HG03097 (cell line): ENCODE data around the gene SMARCB1.

Experiments used
- ATAC-seq: cut with Tn5 transposase; IDR thresholded peaks from one replicate; pipeline ENCODE4 v1.9.1; 2021; ENCODE audit not compliant: unreplicated experiment, low FRiP score

SMARCB1 gene

GRCh38 chr22:23779731-23780130 is 7.0 kb upstream of the SMARCB1 start:
- no peak for ATAC-seq

- ATAC-seq, result no peak
These were observed 6.5 kb upstream of the SMARCB1 start for GRCh38 chr22:23780146-23780748.

- no peak for ATAC-seq
These were observed 5.7 kb upstream of the SMARCB1 start for GRCh38 chr22:23781065-23781464.

DNA sequence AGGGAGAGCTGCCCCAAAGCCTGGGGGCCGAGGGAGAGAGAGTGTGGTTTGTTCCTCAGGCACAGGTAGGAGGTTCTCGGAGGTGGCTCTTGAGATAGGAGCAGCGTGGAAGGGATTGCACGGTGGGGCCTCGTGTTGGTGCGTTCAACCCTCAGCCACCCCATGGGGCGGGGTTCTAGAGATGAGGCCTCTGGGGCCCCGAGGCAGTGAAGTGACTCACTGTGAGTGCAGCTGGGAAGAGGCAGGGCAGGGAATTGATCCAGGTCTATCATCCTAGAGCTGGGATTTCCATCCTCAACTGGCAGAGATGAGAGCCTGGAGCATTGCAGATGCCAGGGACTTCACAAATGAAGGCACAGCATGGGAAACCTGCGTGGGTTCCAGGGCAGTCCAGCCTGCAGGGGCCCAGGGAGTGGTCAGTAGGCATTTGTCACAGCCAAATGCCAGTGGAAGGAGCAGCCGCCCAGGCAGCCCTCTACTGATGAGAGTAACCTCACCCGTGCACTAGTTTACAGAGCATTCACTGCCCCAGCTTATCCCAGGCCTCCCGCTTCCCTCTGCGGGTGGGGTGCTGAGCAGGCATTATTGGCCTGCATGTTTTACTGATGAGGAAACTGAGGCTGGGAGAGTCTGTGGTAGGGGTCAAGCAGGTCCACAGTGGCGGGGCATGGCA is 5.1 kb upstream of the SMARCB1 start:
- ATAC-seq, result no peak

GRCh38 chr22:23782252-23782651 is 4.5 kb upstream of the SMARCB1 start:
- no peak for ATAC-seq

- ATAC-seq, result no peak
These were observed 4.1 kb upstream of the SMARCB1 start for GRCh38 chr22:23782703-23783102.

GRCh38 chr22:23783265-23784150 is 3.3 kb upstream of the SMARCB1 start:
- no peak for ATAC-seq

- ATAC-seq, result no peak
These were observed 2.5 kb upstream of the SMARCB1 start for GRCh38 chr22:23784215-23784732.

GRCh38 chr22:23786261-23786710 is 480 bp upstream of the SMARCB1 start:
- ATAC-seq, result peak; percentile 5

DNA sequence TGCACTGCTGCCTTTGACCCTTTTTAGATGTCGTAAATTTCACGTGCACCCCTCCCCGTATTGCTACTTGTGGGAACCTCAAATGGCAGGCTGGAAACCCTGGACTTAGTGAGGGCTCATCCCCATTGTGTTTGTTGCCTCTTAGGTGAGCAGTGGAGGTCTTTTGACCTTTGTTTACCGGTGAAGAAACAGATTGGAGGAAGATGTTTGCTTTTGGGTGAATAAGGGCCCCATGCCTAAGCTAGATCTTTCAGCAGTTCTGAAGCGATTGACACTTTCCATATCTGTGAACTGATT is 782 bp downstream of the SMARCB1 start:
- peak; percentile 12 for ATAC-seq

GRCh38 chr22:23787910-23788309 is 1.1 kb downstream of the SMARCB1 start:
- ATAC-seq, result no peak

DNA sequence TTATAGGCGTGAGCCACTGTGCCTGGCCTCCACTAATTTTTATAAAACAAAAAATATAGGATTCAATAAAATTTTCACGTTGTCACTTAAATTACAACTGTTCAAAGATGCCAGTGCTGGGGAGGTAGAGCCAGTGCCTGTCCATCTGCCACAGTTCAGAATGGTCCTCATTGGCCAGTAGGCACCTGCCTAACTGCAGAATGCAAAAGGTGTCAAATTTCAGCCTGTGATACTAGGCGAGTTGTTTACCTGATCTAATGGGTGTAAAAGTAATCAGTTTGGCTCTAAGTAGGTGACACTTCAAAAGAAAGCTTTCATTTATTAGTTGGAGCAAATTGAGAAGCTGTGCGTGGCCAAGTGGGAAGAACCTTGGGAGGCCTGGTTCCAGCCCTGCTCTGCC is 2.4 kb downstream of the SMARCB1 start:
- ATAC-seq, result no peak

DNA sequence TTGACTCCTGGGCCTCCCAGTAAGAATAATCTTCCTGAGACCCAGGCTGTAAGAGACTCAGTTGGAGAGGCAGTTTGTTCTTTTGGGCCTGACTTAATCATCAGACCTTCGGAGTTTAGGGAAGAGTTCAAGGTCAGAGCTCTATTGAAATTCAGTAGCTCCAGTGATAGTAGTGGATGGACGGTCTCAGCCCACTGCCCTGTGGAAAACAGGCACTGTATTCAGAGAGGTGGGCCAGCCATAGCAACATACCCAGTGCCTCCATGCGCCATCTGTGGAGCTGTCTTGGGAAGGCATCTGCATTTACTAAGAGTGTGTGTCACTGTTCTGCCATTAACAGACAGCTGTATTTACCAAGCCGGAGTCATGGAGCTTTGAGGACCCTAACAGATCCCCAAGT is 2.9 kb downstream of the SMARCB1 start:
- ATAC-seq, result no peak

DNA sequence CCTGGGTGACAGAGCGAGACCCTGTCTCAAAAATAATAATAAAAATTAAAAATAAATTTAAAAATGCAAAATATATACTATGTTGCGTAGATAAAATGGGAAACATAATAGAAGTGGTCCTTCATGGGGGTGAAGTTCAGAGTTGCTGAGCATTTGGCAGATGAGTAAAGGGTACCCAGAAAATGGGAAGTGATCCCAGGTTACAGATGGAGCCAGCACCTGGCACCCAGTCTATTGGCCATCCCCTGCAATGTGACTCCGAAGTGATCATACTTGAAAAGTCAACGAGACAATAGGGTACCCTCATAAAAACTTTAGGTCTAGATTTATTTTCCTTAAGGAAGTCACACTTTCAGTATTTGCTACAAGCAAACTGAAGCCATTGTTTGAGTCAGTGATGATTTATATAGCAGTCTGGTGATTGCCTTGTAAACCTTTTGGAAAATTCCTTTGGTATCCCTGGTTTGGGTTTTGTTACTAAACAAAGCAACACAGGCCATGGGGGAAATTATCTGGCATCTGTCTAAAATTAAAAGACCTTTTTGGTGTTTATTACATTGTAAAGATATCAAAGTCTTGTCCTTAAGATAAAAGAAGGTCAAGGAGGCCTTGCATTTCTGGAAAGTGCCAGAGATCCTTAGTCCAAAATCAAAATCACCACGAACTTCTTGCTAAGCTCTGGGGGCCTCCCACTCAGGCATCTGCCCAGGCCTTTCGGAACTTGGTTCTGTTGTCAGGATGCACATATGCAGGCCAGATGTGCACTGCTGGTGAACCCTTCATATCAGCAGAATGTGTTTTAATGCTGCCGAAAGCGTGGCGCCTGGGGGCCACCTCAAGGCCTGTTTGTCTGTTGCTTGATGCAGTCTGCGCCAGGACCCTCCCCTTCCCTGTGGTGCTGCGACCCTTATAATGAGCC is 4.3 kb downstream of the SMARCB1 start:
- no peak for ATAC-seq

DNA sequence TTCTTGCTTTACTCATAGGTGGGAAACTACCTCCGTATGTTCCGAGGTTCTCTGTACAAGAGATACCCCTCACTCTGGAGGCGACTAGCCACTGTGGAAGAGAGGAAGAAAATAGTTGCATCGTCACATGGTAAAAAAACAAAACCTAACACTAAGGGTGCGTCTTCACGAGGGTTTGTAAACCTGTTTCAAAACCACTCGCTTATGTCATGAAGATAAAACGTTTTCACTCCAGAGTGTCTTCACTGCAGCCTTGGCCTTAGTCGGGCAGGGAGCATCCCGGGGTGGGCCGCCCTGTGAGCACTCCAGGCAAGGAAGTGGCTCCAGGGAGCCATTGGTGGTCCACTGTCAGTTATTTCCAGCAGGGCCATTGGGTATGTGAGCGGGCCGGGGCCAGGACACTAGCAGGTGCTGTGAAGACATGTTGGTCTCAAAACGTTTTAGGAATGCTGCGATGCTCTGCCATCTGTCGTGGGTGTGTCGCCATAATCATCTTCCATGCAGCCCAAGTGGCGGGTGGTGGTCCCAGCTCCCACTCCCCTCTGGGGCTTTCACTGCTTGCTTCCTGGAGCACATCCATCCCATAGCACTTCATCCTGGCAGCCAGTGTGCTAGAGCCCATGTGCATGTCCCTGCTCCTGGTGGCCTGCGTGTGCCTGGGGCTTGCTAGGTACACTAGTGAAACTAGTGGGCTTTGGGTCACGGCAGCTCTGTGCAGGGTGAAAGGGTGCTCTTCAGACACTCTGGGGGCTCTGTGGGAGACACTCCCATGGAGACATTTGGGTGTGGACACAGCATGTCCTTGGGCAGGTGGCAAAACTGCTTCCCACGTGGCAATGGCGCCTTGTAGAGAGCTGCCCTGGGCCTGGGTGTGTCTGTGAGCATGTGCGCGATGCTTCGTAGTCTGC is 5.2 kb downstream of the SMARCB1 start:
- ATAC-seq, result no peak

DNA sequence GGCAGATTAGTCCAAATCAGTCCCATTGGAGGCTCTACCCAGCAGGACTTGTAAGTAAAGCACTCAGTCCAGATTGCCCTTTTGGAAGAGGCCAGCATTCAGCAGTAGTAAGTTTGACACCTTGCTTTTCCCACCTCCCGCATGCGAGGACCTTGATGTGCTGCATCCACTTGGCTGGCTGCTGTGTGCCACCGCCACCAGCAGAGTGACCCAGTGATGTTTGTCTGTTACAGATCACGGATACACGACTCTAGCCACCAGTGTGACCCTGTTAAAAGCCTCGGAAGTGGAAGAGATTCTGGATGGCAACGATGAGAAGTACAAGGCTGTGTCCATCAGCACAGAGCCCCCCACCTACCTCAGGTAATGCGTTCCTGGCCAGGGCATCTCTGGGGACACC is 6.6 kb downstream of the SMARCB1 start:
- no peak for ATAC-seq

DNA sequence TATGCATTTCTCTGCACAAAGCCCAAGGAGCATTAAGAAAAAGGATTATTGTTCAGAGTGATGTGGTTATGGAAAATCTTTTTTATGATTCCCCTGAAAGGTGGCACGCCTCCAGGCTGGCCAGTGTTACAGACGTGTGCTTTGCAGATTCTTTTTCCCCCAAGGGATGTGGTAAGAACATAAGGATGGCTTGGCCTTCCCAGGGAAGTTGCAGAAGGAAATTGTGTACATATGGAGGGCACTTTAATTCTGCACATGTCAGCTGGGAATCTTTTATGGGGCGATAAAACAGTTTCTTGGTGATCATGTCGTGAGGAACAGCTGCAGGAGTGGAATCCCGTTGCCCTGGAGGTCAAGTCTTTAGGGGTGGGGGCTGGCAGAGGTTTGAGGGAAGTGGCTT is 9.7 kb downstream of the SMARCB1 start:
- ATAC-seq, result no peak

DNA sequence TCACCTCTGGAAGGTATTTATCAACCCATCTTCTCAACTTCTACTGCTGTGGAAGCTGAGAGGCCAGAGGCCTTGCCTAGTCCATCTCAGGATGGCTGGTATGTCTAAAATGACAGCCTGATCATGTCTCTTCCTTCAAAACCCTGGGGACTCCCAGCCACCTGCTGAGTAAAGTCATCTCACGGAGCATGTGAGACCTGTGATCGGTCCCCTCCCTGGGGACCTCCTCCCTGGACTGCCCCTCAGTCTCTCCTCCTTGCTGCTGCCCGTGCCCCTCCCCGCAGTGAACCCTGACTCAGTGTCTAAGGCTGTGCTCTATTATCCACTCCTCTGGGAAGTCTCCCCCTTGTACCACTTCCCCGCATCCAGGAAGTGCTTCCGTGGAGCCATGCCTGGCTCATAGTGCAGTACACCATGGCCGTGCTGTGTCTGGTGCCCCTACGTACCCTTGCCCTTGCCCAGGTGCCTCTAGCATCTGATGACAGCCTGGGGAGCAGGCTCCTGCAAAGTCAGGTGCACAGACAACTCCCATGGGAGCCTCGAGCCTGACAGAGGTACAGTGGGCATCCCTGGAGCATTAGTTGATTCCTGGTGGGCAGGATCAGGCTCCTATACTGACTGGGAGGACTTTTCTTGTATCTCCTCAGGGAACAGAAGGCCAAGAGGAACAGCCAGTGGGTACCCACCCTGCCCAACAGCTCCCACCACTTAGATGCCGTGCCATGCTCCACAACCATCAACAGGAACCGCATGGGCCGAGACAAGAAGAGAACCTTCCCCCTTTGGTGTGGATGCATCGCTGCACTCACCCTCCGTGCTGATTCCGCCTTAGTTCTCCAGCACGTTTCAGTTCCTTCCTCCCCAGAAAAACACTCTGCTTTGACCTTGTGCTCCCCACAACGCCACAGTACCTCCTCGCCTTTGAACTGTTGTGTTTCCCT is 13.8 kb downstream of the SMARCB1 start:
- peak; percentile 45 for ATAC-seq
